ENCODE measurements around the gene C1QTNF8.

Gene C1QTNF8

DNA sequence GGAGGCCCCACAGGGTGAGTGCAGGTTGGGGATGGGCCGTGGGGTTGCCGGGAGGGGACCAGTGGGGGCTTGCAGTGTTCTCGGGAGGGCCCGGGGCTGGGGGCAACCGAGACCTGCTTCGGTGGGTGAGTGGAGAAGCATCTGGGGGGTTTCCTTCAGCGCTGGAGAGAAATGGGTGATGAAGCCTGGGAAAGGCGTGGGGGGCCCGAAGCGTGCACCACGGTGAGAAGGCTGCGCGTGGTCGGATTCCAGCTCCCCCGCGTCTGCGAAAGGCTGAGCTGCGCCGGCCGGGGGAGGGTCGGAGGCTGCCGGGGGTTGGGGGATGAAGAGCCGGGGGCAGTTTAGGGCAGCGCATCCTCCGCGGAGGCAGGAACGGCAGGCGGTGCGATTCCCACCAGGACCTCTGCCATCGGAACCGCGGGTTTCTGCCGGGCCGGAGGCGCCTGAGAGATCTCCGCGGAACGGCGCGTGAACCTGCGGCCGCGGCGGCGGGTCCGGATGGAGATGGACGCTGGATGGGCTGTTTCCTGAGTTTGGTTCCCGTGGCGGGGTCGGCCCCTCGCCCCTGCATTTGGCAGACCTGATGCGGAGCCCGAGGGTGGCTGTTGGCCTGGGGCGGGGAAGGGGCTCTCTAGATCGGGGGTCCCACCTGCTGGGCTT lies 30.4 kb downstream of the C1QTNF8 start:
- no peak for TF ChIP-seq ZNF274 (IDR thresholded peaks at IDR 0.05; ENCODE audit: low read depth, low read length)
- H3K4me3 ChIP-seq (ENCODE audit: low read length): no peak overlapping the region

DNA sequence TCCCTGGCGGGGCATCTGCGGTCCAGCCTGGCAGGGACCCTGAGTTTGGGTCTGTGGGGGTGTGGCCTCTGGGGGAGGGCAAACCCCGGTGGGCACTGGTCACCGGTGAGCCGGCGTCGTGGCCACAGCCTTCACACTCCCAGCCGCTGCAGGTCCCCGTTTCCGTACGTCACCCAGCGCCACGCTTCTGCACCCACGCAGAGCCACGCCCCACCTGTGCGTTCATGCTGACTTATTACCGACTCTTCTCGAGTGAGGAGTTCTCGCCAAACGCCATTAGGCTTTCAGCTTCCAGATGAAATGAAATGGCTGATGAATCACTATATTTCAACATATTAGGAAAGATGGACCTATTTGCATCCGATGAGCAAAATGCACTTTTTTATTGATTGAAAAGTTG lies 32.3 kb downstream of the C1QTNF8 start:
- TF ChIP-seq ZNF274 (IDR thresholded peaks at IDR 0.05; ENCODE audit: low read depth, low read length): no peak
- no peak overlapping the region for H3K4me3 ChIP-seq (ENCODE audit: low read length)

DNA sequence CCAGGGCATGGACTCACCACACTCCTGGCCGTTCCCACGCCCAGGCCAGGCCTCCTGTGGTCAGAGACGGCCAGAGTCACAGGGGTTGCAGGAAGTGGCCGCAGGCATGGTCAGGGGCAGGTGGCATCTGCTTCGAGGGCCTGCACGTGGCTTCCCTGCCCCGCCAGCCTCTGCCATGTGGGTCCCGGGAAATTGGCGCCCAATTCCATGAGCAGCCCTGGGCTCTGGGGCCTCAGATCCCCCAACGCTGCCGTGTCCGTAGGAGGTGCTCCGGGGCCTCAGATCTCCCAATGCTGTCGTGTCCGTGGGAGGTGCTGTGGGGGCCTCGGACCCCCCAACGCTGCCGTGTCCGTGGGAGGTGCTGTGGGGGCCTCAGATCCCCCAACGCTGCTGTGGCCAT lies 33.1 kb downstream of the C1QTNF8 start:
- H3K4me3 ChIP-seq (ENCODE audit: low read length): no peak overlapping the region
- no peak for TF ChIP-seq ZNF274 (IDR thresholded peaks at IDR 0.05; ENCODE audit: low read depth, low read length)

DNA sequence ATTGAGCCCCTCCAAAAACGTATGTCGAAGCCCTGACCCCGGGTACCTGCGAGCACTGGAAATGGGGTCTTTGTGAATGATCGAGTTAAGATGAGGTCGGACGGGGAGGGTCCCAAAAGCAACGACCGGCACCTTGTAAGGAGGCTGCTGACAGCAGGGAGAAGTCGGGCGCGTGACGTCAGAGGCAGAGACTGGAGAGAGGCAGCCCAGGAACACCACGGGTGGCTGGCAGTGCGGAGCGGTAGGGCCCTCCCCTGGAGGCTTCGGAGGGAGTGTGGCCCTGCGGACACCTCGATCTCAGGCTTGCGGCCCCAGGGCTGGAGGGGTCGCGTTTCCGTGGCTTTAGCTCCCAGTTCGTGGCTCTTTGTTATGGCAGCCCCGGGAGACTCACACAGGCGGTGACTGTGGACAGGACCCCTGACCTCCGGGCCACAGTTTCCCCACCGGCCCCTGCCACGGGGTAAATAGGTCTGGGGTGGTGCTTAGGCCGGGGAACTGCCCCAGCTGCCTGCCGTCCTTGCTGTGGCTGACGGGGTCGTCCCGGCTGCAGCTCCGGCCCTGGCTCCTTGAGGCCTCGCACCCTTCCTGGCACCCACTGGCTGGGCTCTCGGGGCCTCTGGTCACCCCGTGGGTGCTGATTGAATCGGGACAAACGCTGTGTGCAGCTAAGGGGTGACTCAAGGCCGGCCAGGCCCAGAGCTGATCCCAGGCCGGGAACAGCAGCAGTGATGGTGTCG lies 34.1 kb downstream of the C1QTNF8 start:
- TF ChIP-seq ZNF274 (IDR thresholded peaks at IDR 0.05; ENCODE audit: low read depth, low read length): no peak

DNA sequence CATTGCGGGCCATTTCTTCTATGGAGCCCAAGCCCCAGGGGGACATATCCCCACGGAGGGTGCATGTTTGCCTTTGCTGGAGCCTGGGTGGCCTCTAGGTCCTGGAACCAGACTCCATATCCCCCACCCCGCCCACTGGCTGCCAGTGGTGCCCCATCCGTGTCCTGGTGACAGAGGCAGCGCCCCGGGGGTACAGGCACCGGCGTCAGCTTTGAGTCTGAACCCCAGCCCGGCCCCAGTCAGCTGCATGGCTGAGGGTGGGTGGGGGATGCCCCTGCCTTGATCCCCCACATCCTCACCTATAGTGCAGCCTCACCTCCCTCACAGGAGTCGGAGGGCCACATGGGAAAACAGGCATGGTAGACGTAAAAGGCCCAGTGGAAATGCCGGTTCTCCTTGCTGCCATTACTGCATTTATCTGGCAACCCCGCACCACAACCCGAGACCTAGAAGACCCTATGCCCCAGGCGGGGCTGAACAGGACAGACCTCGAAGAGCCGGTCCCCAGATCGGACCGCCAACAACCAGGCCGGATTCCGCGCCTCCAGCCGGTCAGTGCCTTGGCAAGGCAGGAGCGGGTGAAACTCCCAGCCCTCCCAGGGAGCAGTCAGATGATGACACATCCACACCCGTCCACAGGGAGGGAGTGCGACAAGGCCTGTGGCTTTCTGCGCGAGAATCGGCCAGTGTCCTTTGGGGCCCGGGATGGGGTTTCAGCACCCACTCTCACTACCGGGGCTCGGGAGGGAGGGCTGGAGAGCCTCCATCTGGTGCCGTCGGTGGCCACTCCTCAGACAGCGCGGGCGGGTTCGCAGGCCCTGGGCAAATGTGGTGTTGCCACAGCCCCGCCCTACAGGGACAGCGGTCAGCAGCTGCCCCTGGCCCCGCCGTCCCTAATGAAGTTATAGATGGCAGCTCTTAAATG lies 35.4 kb downstream of the C1QTNF8 start:
- no peak for TF ChIP-seq ZNF274 (IDR thresholded peaks at IDR 0.05; ENCODE audit: low read depth, low read length)
- H3K4me3 ChIP-seq (ENCODE audit: low read length): no peak overlapping the region

More for the DNA sequence above, 34.1 kb downstream of the C1QTNF8 start:
- no peak overlapping the region for H3K4me3 ChIP-seq (ENCODE audit: low read length)

DNA sequence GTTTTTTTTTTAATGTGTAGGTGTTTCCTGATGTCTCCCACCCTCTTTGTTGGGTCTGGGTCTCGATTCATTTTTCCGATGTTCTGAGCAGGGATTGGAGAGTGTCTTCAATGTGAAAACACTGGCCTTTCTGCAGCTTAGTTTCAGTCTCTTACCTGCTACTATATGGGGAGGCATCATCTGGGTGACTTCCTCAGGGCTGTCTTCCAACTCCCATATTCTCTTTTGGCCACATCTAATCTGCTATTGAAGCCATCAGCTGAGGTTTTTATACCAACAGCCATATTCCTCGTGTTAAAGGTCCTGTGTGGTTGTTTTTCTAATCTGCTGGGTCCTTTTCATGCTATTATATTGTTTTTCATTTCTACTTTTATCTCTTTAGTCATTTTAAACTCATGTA lies 36.7 kb downstream of the C1QTNF8 start:
- TF ChIP-seq ZNF274 (IDR thresholded peaks at IDR 0.05; ENCODE audit: low read depth, low read length): no peak
- no peak overlapping the region for H3K4me3 ChIP-seq (ENCODE audit: low read length)

- TF ChIP-seq ZNF274 (IDR thresholded peaks at IDR 0.05; ENCODE audit: low read depth, low read length): no peak
- no peak overlapping the region for H3K4me3 ChIP-seq (ENCODE audit: low read length)
Measured at GRCh38 chr16:1058216-1058615, 37.8 kb downstream of the C1QTNF8 start.

DNA sequence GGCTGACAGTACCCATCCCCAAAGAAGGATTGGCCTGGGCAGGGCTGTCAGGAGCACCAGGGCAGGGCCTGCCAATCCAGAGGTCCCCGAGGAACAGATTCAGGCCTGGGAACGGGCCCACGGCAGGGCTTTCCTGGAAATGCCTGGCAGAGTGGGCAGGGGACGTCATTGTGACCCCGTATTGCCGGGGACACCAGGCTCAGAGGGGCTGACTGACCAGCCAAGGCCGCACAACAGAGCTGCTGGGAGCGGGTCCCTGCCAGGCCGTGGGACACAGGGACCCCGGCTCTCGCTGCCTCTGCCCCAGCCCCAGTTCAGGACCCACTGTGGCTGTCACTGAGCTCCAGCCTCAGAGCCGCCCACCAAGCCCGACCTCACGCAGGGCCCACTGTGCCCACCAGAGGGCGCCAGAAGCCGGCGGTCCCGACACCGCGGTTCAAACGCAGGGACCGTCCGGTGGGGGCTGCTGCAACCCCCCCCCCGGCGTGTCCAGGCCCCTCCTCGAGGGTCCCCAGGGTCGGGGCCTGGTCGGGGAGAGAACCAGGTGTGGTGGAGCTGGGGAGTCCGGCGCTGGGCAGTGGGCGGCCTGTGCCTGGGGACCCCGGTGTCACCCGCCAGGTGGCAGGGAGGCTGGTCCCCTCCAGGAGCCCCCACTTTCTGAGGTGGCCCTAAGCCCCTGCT lies 38.7 kb downstream of the C1QTNF8 start:
- TF ChIP-seq ZNF274 (IDR thresholded peaks at IDR 0.05; ENCODE audit: low read depth, low read length): no peak
- H3K4me3 ChIP-seq (ENCODE audit: low read length): no peak overlapping the region

- TF ChIP-seq ZNF274 (IDR thresholded peaks at IDR 0.05; ENCODE audit: low read depth, low read length): no peak
- no peak overlapping the region for H3K4me3 ChIP-seq (ENCODE audit: low read length)
Measured at GRCh38 chr16:1056196-1056595, 39.8 kb downstream of the C1QTNF8 start.

- no peak overlapping the region for H3K4me3 ChIP-seq (ENCODE audit: low read length)
- no peak for TF ChIP-seq ZNF274 (IDR thresholded peaks at IDR 0.05; ENCODE audit: low read depth, low read length)
Measured at GRCh38 chr16:1055557-1055924, 40.5 kb downstream of the C1QTNF8 start.

- H3K4me3 ChIP-seq (ENCODE audit: low read length): no peak overlapping the region
- no peak for TF ChIP-seq ZNF274 (IDR thresholded peaks at IDR 0.05; ENCODE audit: low read depth, low read length)
Measured at GRCh38 chr16:1054660-1055556, 41.1 kb downstream of the C1QTNF8 start.

GRCh38 chr16:1053700-1054368 lies 42.2 kb downstream of the C1QTNF8 start:
- TF ChIP-seq ZNF274 (IDR thresholded peaks at IDR 0.05; ENCODE audit: low read depth, low read length): no peak

GRCh38 chr16:1053121-1053521 lies 42.9 kb downstream of the C1QTNF8 start:
- TF ChIP-seq ZNF274 (IDR thresholded peaks at IDR 0.05; ENCODE audit: low read depth, low read length): no peak
- no peak overlapping the region for H3K4me3 ChIP-seq (ENCODE audit: low read length)

More at GRCh38 chr16:1053700-1054368, 42.2 kb downstream of the C1QTNF8 start:
- no peak overlapping the region for H3K4me3 ChIP-seq (ENCODE audit: low read length)

All from GM08714 (cell line).